Measurements from ENCODE around the gene FBN2.

FBN2 gene

GRCh38 chr5:128284236-128284635, 253.8 kb downstream of the FBN2 start:
- Histone ChIP-seq H3K27ac (ENCODE audit: low read depth, low read length) (no peak overlapping the region), H3K79me2 (ENCODE audit: control insufficient read depth, insufficient read depth, low read length, unreplicated experiment) (no peaks in the 10 kb centered on the region), H3K36me3 (ENCODE audit: insufficient read depth, low read length) (peaks cover 13% of the 10 kb centered on the region), H3K4me1 (ENCODE audit: control insufficient read depth, insufficient read depth, low read length, unreplicated experiment) (no peaks in the 10 kb centered on the region), H3K4me3 (ENCODE audit: low read depth, low read length) (no peak overlapping the region), H2AFZ (ENCODE audit: low read length, unreplicated experiment) (no peak overlapping the region), H3K27me3 (ENCODE audit: insufficient read depth, low read length) (no peaks in the 10 kb centered on the region)

DNA sequence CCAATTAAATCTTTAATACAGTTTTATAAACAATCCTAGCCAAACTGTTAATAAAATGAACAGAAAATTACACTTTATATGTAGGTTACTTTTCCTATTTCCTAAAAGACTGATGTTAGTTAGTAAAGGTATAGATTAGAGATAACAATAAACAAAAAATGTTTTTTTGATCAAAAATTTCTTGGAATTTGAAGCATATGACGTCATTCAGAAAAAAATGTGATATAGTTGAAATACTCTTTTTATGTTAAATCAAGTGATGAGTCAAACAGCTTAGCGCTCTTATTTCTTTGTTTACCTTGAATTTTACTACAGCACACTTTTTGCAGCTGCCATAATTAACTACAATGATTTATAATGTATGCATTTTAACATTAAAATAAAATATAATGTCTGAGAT, 258.7 kb downstream of the FBN2 start:
- Histone ChIP-seq H3K79me2 (ENCODE audit: control insufficient read depth, insufficient read depth, low read length, unreplicated experiment) (no peaks in the 10 kb centered on the region), H2AFZ (ENCODE audit: low read length, unreplicated experiment) (no peak overlapping the region), H3K27me3 (ENCODE audit: insufficient read depth, low read length) (no peaks in the 10 kb centered on the region), H3K27ac (ENCODE audit: low read depth, low read length) (no peak overlapping the region), H3K4me3 (ENCODE audit: low read depth, low read length) (no peak overlapping the region), H3K4me1 (ENCODE audit: control insufficient read depth, insufficient read depth, low read length, unreplicated experiment) (no peaks in the 10 kb centered on the region), H3K36me3 (ENCODE audit: insufficient read depth, low read length) (peaks cover 5% of the 10 kb centered on the region; the same call in 1 of the 2 replicates)

DNA sequence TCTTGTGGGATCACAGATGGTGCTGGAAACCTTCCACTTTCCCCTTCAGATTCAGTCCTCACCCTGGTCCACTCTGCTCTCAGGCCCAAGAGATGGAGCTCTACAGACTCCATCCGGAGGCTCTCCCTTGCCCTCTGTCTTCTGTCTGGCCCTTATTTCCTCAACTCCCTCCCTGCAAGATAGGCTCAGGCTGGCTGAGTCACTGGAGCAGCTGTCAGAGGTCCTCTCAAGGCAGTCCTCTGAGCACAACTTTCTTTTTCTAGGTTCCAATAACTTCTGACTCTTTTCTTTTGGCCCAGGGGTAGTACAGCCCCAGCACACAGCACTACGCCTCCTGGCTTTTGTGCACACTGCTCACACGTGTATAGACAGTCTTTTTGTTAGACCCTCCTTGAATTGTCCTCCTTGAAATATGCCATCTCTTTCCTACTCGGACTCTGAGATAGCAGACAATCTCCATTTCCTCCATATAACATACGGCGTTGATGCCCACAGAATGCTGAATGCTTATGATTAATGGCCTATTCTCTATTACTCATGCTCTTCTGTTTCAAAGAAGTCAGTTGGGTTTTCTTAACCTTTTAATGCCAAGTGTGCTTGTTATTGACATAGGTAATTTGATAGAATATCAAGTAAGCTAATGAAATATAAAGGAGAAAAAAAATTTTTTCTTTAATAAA, 261.4 kb downstream of the FBN2 start:
- H3K4me3 ChIP-seq (ENCODE audit: low read depth, low read length), result no peak overlapping the region
- H3K27ac ChIP-seq (ENCODE audit: low read depth, low read length), result peak overlapping the region; percentile 6; the same call in 1 of the 2 replicates

GRCh38 chr5:128274441-128274840, 263.6 kb downstream of the FBN2 start:
- Histone ChIP-seq H3K79me2 (ENCODE audit: control insufficient read depth, insufficient read depth, low read length, unreplicated experiment) (no peaks in the 10 kb centered on the region), H3K4me1 (ENCODE audit: control insufficient read depth, insufficient read depth, low read length, unreplicated experiment) (peaks cover 4% of the 10 kb centered on the region), H3K27ac (ENCODE audit: low read depth, low read length) (no peak overlapping the region), H3K36me3 (ENCODE audit: insufficient read depth, low read length) (peaks cover 5% of the 10 kb centered on the region; the same call in 1 of the 2 replicates), H2AFZ (ENCODE audit: low read length, unreplicated experiment) (no peak overlapping the region), H3K27me3 (ENCODE audit: insufficient read depth, low read length) (no peaks in the 10 kb centered on the region), H3K4me3 (ENCODE audit: low read depth, low read length) (no peak overlapping the region)

More for the DNA sequence above, 261.4 kb downstream of the FBN2 start:
- H3K79me2 ChIP-seq (ENCODE audit: control insufficient read depth, insufficient read depth, low read length, unreplicated experiment), result no peaks in the 10 kb centered on the region
- no peak overlapping the region for H2AFZ ChIP-seq (ENCODE audit: low read length, unreplicated experiment)
- peaks cover 5% of the 10 kb centered on the region; the same call in 1 of the 2 replicates for H3K36me3 ChIP-seq (ENCODE audit: insufficient read depth, low read length)
- no peaks in the 10 kb centered on the region for H3K27me3 ChIP-seq (ENCODE audit: insufficient read depth, low read length)
- peaks cover 4% of the 10 kb centered on the region for H3K4me1 ChIP-seq (ENCODE audit: control insufficient read depth, insufficient read depth, low read length, unreplicated experiment)

GRCh38 chr5:128273736-128274135, 264.3 kb downstream of the FBN2 start:
- Histone ChIP-seq H3K36me3 (ENCODE audit: insufficient read depth, low read length) (peaks cover 5% of the 10 kb centered on the region; the same call in 1 of the 2 replicates), H3K4me1 (ENCODE audit: control insufficient read depth, insufficient read depth, low read length, unreplicated experiment) (peaks cover 4% of the 10 kb centered on the region), H2AFZ (ENCODE audit: low read length, unreplicated experiment) (no peak overlapping the region), H3K27ac (ENCODE audit: low read depth, low read length) (no peak overlapping the region), H3K4me3 (ENCODE audit: low read depth, low read length) (no peak overlapping the region), H3K79me2 (ENCODE audit: control insufficient read depth, insufficient read depth, low read length, unreplicated experiment) (no peaks in the 10 kb centered on the region), H3K27me3 (ENCODE audit: insufficient read depth, low read length) (no peaks in the 10 kb centered on the region)

GRCh38 chr5:128271859-128272464, 266.1 kb downstream of the FBN2 start:
- no peaks in the 10 kb centered on the region for H3K36me3 ChIP-seq (ENCODE audit: insufficient read depth, low read length)
- H3K27me3 ChIP-seq (ENCODE audit: insufficient read depth, low read length), result no peaks in the 10 kb centered on the region
- H3K79me2 ChIP-seq (ENCODE audit: control insufficient read depth, insufficient read depth, low read length, unreplicated experiment), result no peaks in the 10 kb centered on the region
- H3K4me1 ChIP-seq (ENCODE audit: control insufficient read depth, insufficient read depth, low read length, unreplicated experiment), result peaks cover 4% of the 10 kb centered on the region
- H3K4me3 ChIP-seq (ENCODE audit: low read depth, low read length), result no peak overlapping the region
- H3K27ac ChIP-seq (ENCODE audit: low read depth, low read length), result peak overlapping the region; percentile 56; the same call in 1 of the 2 replicates
- H2AFZ ChIP-seq (ENCODE audit: low read length, unreplicated experiment), result no peak overlapping the region

- peaks cover 4% of the 10 kb centered on the region for H3K4me1 ChIP-seq (ENCODE audit: control insufficient read depth, insufficient read depth, low read length, unreplicated experiment)
- H3K79me2 ChIP-seq (ENCODE audit: control insufficient read depth, insufficient read depth, low read length, unreplicated experiment), result no peaks in the 10 kb centered on the region
- no peak overlapping the region for H3K4me3 ChIP-seq (ENCODE audit: low read depth, low read length)
- H3K27me3 ChIP-seq (ENCODE audit: insufficient read depth, low read length), result no peaks in the 10 kb centered on the region
- peak overlapping the region; percentile 56; the same call in 1 of the 2 replicates for H3K27ac ChIP-seq (ENCODE audit: low read depth, low read length)
- no peaks in the 10 kb centered on the region for H3K36me3 ChIP-seq (ENCODE audit: insufficient read depth, low read length)
- no peak overlapping the region for H2AFZ ChIP-seq (ENCODE audit: low read length, unreplicated experiment)
Observed at GRCh38 chr5:128271071-128271470, 267.0 kb downstream of the FBN2 start.

DNA sequence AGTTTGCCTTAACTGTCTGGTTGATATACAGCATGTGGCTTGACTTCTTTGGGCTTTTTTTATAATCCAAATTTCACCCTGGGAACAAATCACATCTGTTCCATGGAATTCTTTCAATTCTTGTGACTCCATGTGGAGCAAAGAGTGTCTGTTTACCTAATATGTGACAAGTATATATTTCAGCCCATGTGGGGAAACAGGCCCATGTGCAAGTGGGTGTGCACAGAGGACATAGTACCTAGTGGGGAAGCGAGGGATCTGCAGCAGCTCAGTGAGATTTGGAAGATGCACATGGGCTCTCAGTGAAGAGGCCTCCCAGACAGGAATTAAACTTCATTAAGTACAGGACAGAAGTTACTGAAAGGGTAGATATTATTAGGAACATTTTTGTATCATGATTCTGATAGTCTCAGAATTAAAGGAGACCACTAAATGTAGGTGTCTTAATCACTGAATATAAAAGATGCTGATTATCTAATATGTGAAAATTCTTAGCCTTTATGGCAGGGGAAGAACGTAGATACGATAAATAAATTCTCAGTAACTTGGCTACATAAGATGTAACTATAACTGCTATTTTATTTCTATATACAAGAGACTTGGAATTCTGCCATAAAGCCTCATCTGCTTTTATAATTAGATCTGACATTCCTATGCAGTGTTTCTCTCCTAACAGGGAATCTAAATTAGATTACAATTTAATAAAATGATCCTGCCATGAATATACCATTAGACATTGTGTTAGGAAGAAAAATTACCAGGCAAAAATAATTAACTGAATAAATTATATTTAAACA, 273.3 kb downstream of the FBN2 start:
- no peaks in the 10 kb centered on the region for H3K36me3 ChIP-seq (ENCODE audit: insufficient read depth, low read length)

DNA sequence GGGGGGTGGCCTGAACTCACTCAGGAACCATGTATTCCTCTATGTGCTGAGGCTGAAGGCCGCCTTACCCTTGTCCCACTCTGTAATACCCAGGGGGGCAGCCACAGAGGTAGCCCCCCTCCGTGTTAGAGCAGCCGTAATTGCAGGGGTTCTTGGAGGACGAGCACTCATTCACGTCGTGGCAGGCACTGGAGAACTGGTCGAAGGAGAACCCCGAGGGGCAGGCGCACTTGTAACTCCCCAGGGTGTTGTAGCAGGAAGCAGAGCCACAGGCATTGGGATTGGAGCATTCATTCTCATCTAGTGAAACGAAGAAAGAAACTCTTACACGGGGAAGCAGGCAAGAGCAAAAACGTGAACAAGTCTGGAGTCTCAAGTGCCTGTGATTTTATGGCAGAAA, 274.7 kb downstream of the FBN2 start:
- H3K79me2 ChIP-seq (ENCODE audit: control insufficient read depth, insufficient read depth, low read length, unreplicated experiment), result no peaks in the 10 kb centered on the region
- H3K36me3 ChIP-seq (ENCODE audit: insufficient read depth, low read length), result no peaks in the 10 kb centered on the region
- no peaks in the 10 kb centered on the region for H3K27me3 ChIP-seq (ENCODE audit: insufficient read depth, low read length)
- no peak overlapping the region for H3K4me3 ChIP-seq (ENCODE audit: low read depth, low read length)
- H3K4me1 ChIP-seq (ENCODE audit: control insufficient read depth, insufficient read depth, low read length, unreplicated experiment), result no peaks in the 10 kb centered on the region
- H3K27ac ChIP-seq (ENCODE audit: low read depth, low read length), result no peak overlapping the region
- no peak overlapping the region for H2AFZ ChIP-seq (ENCODE audit: low read length, unreplicated experiment)

More for the DNA sequence above, 273.3 kb downstream of the FBN2 start:
- Histone ChIP-seq H3K27ac (ENCODE audit: low read depth, low read length) (no peak overlapping the region), H3K27me3 (ENCODE audit: insufficient read depth, low read length) (no peaks in the 10 kb centered on the region), H3K4me3 (ENCODE audit: low read depth, low read length) (no peak overlapping the region), H2AFZ (ENCODE audit: low read length, unreplicated experiment) (no peak overlapping the region), H3K4me1 (ENCODE audit: control insufficient read depth, insufficient read depth, low read length, unreplicated experiment) (no peaks in the 10 kb centered on the region), H3K79me2 (ENCODE audit: control insufficient read depth, insufficient read depth, low read length, unreplicated experiment) (no peaks in the 10 kb centered on the region)

GRCh38 chr5:128262911-128263310, 275.1 kb downstream of the FBN2 start:
- Histone ChIP-seq H3K27ac (ENCODE audit: low read depth, low read length) (no peak overlapping the region), H3K4me3 (ENCODE audit: low read depth, low read length) (no peak overlapping the region), H3K36me3 (ENCODE audit: insufficient read depth, low read length) (no peaks in the 10 kb centered on the region), H2AFZ (ENCODE audit: low read length, unreplicated experiment) (no peak overlapping the region), H3K4me1 (ENCODE audit: control insufficient read depth, insufficient read depth, low read length, unreplicated experiment) (no peaks in the 10 kb centered on the region), H3K27me3 (ENCODE audit: insufficient read depth, low read length) (no peaks in the 10 kb centered on the region), H3K79me2 (ENCODE audit: control insufficient read depth, insufficient read depth, low read length, unreplicated experiment) (no peaks in the 10 kb centered on the region)
